MV-4-11 (cell line): ENCODE data around the gene ANKRD60.

Source experiments
- DNase-seq: peaks from one replicate; lab custom pipeline; 2025; lab: John Stamatoyannopoulos, UW

Gene ANKRD60

GRCh38 chr20:58223358-58223941 lies 5.0 kb downstream of the ANKRD60 start:
- no peak for DNase-seq

- no peak for DNase-seq
Measured at GRCh38 chr20:58222446-58222845, 6.0 kb downstream of the ANKRD60 start.

- DNase-seq: peak; percentile 34
Measured at GRCh38 chr20:58219342-58219700, 9.1 kb downstream of the ANKRD60 start.

GRCh38 chr20:58218665-58219341 lies 9.7 kb downstream of the ANKRD60 start:
- DNase-seq: no peak

- DNase-seq: no peak
Measured at GRCh38 chr20:58216334-58216733, 12.1 kb downstream of the ANKRD60 start.

- no peak for DNase-seq
Measured at GRCh38 chr20:58215116-58215515, 13.3 kb downstream of the ANKRD60 start.

GRCh38 chr20:58214310-58214709 lies 14.1 kb downstream of the ANKRD60 start:
- no peak for DNase-seq

GRCh38 chr20:58213716-58214115 lies 14.7 kb downstream of the ANKRD60 start:
- DNase-seq: no peak

- DNase-seq: no peak
Measured at GRCh38 chr20:58213121-58213520, 15.3 kb downstream of the ANKRD60 start.

GRCh38 chr20:58212636-58213035 lies 15.8 kb downstream of the ANKRD60 start:
- no peak for DNase-seq

GRCh38 chr20:58210398-58210747 lies 18.1 kb downstream of the ANKRD60 start:
- no peak for DNase-seq

GRCh38 chr20:58209652-58210397 lies 18.6 kb downstream of the ANKRD60 start:
- DNase-seq: peak; percentile 22

- DNase-seq: no peak
Measured at GRCh38 chr20:58208944-58209343, 19.5 kb downstream of the ANKRD60 start.

- no peak for DNase-seq
Measured at GRCh38 chr20:58205850-58206249, 22.6 kb downstream of the ANKRD60 start.

- DNase-seq: no peak
Measured at GRCh38 chr20:58202044-58202443, 26.4 kb downstream of the ANKRD60 start.

- DNase-seq: no peak
Measured at GRCh38 chr20:58201616-58202015, 26.8 kb downstream of the ANKRD60 start.

- no peak for DNase-seq
Measured at GRCh38 chr20:58199469-58199868, 29.0 kb downstream of the ANKRD60 start.

GRCh38 chr20:58198901-58199355 lies 29.5 kb downstream of the ANKRD60 start:
- no peak for DNase-seq

- no peak for DNase-seq
Measured at GRCh38 chr20:58198384-58198783, 30.1 kb downstream of the ANKRD60 start.

GRCh38 chr20:58197185-58197469 lies 31.3 kb downstream of the ANKRD60 start:
- no peak for DNase-seq

GRCh38 chr20:58196402-58197184 lies 31.9 kb downstream of the ANKRD60 start:
- no peak for DNase-seq

- no peak for DNase-seq
Measured at GRCh38 chr20:58195047-58195446, 33.4 kb downstream of the ANKRD60 start.
